ENCODE measurements around the gene HIVEP3. TPM values are rescaled to one million over a fixed set of nuclear protein-coding genes. Genes with fewer than 3 reads are reported as not detected.

The HIVEP3 gene
- total and polyA plus RNA-seq, 3 experiments from 2014 or later = 15.1 to 24.0 (median 23.0) TPM

DNA sequence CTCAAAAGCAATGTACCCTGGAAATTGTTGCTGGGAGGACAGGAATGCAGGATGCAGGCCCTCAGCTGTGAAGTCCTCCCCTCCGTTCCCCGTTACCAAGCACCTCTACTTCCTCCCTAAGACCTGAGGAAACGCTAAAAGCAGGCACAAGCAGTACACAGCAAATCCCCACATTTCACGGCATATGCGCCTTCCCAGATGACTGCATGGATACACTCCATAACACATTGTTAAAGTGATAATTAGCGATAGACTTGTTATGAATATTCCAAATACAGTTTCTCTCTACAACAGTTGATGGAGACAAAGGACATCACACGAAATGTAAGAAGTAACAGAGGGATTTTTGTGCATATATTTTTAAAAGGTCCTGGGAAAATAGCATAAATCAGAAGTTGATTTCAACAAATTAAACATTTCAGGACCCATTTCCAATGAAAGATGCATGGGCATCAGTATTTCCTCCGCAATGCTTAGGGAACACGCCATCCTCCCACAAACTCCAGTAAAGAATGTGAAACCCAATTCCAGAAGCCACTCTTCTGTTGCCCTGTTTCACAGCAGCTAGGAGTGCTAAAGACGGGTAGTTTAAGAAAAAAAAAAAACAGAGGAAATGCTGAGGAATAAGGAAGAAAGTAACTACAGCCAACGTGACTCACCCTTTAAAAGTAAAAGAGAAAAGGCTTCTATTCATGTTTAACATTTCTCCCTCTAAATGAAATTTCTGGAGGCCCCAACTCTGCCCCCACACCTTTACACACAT is 75.5 kb downstream of the HIVEP3 start:
- ChIA-PET POLR2A (no interaction called here), CTCF (no interaction called here)
- H3K27ac ChIP-seq (ENCODE audit: low read depth, low read length) = no peak overlapping the region
- H3K9me3 Mint-ChIP-seq = no peaks in the 10 kb centered on the region
- H3K9me3 ChIP-seq (ENCODE audit: low read length) = no peaks in the 10 kb centered on the region
- no peak for DNase-seq
- H3K36me3 ChIP-seq (ENCODE audit: insufficient read depth, low read length) = no peaks in the 10 kb centered on the region
- H3K4me3 Mint-ChIP-seq = no peak overlapping the region
- H3K36me3 Mint-ChIP-seq = peaks cover 3 to 17% (median 5%) of the 10 kb centered on the region in 3 donors
- no peaks in the 10 kb centered on the region for H3K4me1 ChIP-seq (ENCODE audit: insufficient read depth, low read length)
- H3K4me1 Mint-ChIP-seq = peaks cover 14 to 30% (median 17%) of the 10 kb centered on the region in 3 donors
- peaks cover 0 to 3% of the 10 kb centered on the region in 2 donors for H3K27me3 Mint-ChIP-seq
- H3K4me3 ChIP-seq (ENCODE audit: low read length) = no peak overlapping the region
- H3K27me3 ChIP-seq (ENCODE audit: insufficient read depth, low read length, poor library complexity, severe bottlenecking) = no peaks in the 10 kb centered on the region
- H3K27ac Mint-ChIP-seq = no peak overlapping the region

DNA sequence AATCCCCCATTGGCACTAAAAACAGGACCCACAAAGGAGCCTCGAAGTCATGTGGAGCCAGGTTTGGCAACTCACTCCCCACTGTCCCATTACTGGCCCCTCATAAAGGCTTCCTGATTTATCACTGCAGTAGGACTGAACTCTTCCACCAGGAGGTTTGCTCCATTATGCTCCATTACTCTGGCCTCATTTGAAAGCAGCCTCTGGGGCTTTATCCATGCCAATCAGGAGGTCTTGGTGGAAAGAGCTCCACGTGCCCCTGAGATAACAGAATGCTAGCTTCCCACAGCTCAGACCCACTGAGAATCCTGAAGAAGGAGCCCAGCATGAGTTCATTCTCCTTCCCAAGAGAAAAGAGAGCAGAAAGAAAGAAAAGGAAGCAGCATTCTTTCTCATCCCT is 76.4 kb downstream of the HIVEP3 start:
- H3K4me1 Mint-ChIP-seq = peaks cover 13 to 27% (median 16%) of the 10 kb centered on the region in 3 donors
- no peaks in the 10 kb centered on the region for H3K36me3 ChIP-seq (ENCODE audit: insufficient read depth, low read length)
- peaks cover 3 to 12% (median 4%) of the 10 kb centered on the region in 3 donors for H3K36me3 Mint-ChIP-seq
- ChIA-PET POLR2A (no interaction called here), CTCF (no interaction called here)
- H3K4me3 Mint-ChIP-seq = no peak overlapping the region
- no peaks in the 10 kb centered on the region for H3K9me3 ChIP-seq (ENCODE audit: low read length)
- H3K27ac Mint-ChIP-seq = peak overlapping the region in 1 of 8 donors; percentile 25
- no peaks in the 10 kb centered on the region for H3K4me1 ChIP-seq (ENCODE audit: insufficient read depth, low read length)
- no peaks in the 10 kb centered on the region for H3K27me3 ChIP-seq (ENCODE audit: insufficient read depth, low read length, poor library complexity, severe bottlenecking)
- no peak overlapping the region for H3K27ac ChIP-seq (ENCODE audit: low read depth, low read length)
- H3K4me3 ChIP-seq (ENCODE audit: low read length) = no peak overlapping the region
- no peak for DNase-seq
- H3K9me3 Mint-ChIP-seq = no peaks in the 10 kb centered on the region
- peaks cover 0 to 3% of the 10 kb centered on the region in 2 donors for H3K27me3 Mint-ChIP-seq

DNA sequence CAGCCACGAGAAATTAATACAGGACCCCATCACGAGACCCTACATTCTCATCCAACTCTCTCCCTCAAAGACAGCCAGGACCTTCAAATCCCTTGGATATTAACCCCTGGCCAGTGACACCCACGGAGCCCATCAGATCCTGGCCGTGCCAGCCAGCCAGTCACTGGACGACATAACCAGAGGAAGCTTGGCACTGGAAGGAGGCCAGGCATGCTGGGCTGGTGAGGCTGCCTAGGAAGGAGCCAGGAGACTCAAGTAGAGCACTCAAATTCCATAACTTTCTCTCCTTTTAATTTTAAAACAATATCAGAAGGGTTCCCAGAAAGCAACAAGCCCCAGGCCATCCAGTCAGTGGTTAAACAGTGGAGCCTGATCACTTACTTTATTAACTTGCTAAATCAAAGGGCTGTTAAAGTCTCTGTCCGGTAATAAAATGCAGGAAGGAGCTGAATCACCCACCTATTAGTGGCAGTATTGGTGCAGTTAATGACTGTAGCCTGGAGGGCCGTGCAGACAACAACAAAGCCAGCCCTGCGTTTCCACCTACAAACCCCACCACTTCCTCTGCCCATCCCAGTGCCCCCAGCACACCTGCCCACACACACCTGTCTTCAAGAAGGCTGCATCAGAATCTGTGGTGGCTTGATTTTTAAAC is 78.0 kb downstream of the HIVEP3 start:
- ChIA-PET POLR2A (no interaction called here), CTCF (no interaction called here)
- peaks cover 7 to 21% (median 13%) of the 10 kb centered on the region in 3 donors for H3K4me1 Mint-ChIP-seq
- peak overlapping the region in 1 of 8 donors; percentile 11 for H3K27ac Mint-ChIP-seq
- H3K27me3 Mint-ChIP-seq = peaks cover 0 to 3% of the 10 kb centered on the region in 2 donors
- H3K9me3 Mint-ChIP-seq = no peaks in the 10 kb centered on the region
- no peaks in the 10 kb centered on the region for H3K36me3 ChIP-seq (ENCODE audit: insufficient read depth, low read length)
- H3K36me3 Mint-ChIP-seq = peaks cover 0 to 3% (median 1%) of the 10 kb centered on the region in 3 donors
- no peaks in the 10 kb centered on the region for H3K27me3 ChIP-seq (ENCODE audit: insufficient read depth, low read length, poor library complexity, severe bottlenecking)
- H3K4me1 ChIP-seq (ENCODE audit: insufficient read depth, low read length) = no peaks in the 10 kb centered on the region
- H3K4me3 ChIP-seq (ENCODE audit: low read length) = no peak overlapping the region
- no peak overlapping the region for H3K27ac ChIP-seq (ENCODE audit: low read depth, low read length)
- no peaks in the 10 kb centered on the region for H3K9me3 ChIP-seq (ENCODE audit: low read length)
- peak in 1 of 5 donors; percentile 2 for DNase-seq
- no peak overlapping the region for H3K4me3 Mint-ChIP-seq

DNA sequence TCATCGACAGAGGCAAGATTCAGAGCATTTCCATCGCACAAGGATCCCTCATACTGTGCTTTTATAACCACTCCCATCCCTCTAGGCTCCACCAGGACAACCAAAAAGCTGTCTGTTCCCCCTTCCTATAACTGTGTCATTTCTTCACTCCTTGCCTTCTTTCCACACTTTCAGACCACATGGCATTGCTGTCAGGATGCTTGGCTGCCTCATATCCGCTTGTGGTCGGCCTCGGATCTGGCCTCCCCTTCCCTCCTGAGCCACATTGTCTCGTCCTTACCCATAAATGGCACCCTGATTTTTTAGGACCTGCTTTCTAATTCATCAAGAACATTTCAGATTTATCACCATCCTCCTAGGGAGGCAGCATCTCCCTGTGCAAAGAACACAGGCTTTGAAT is 80.5 kb downstream of the HIVEP3 start:
- Histone ChIP-seq H3K27ac (ENCODE audit: low read depth, low read length) (no peak overlapping the region), H3K4me1 (ENCODE audit: insufficient read depth, low read length) (no peaks in the 10 kb centered on the region), H3K27me3 (ENCODE audit: insufficient read depth, low read length, poor library complexity, severe bottlenecking) (no peaks in the 10 kb centered on the region), H3K9me3 (ENCODE audit: low read length) (no peaks in the 10 kb centered on the region), H3K4me3 (ENCODE audit: low read length) (no peak overlapping the region), H3K36me3 (ENCODE audit: insufficient read depth, low read length) (no peaks in the 10 kb centered on the region)
- H3K4me3 Mint-ChIP-seq = no peak overlapping the region
- no peak for DNase-seq
- no peaks in the 10 kb centered on the region for H3K9me3 Mint-ChIP-seq
- ChIA-PET POLR2A (no interaction called here), CTCF (no interaction called here)
- peaks cover 0 to 3% of the 10 kb centered on the region in 2 donors for H3K27me3 Mint-ChIP-seq
- peaks cover 0 to 1% (median 0%) of the 10 kb centered on the region in 3 donors for H3K36me3 Mint-ChIP-seq
- peaks cover 7 to 21% (median 13%) of the 10 kb centered on the region in 3 donors for H3K4me1 Mint-ChIP-seq
- no peak overlapping the region for H3K27ac Mint-ChIP-seq

DNA sequence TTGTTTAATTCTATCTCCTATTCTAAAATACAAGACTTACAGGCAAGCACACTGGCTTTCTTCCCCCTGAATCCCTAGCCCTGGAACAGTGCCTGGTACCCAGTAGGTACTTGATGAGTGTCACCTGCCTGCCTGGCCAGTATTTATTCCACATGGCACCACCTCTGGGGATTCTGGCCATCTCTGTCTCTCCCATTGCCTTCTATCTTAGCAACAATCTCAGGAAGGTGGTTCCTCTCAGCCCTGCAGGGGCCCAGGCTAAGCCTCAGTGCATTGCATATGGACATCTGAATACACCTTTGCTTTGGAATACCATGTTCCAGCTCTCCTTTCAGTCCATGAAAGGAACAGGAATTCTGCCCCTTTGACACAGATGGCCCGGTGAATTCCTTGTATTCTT is 81.0 kb downstream of the HIVEP3 start:
- POLR2A ChIA-PET = no interaction called here
- H3K4me1 Mint-ChIP-seq = peaks cover 7 to 21% (median 13%) of the 10 kb centered on the region in 3 donors
- H3K27ac ChIP-seq (ENCODE audit: low read depth, low read length) = no peak overlapping the region
- no peaks in the 10 kb centered on the region for H3K4me1 ChIP-seq (ENCODE audit: insufficient read depth, low read length)
- H3K27me3 ChIP-seq (ENCODE audit: insufficient read depth, low read length, poor library complexity, severe bottlenecking) = no peaks in the 10 kb centered on the region
- no peaks in the 10 kb centered on the region for H3K9me3 Mint-ChIP-seq
- no peak overlapping the region for H3K27ac Mint-ChIP-seq
- H3K4me3 ChIP-seq (ENCODE audit: low read length) = no peak overlapping the region
- CTCF ChIA-PET = no interaction called here
- H3K9me3 ChIP-seq (ENCODE audit: low read length) = no peaks in the 10 kb centered on the region
- no peak overlapping the region for H3K4me3 Mint-ChIP-seq
- peaks cover 0 to 1% (median 0%) of the 10 kb centered on the region in 3 donors for H3K36me3 Mint-ChIP-seq
- DNase-seq = no peak
- H3K27me3 Mint-ChIP-seq = peaks cover 0 to 3% of the 10 kb centered on the region in 2 donors
- no peaks in the 10 kb centered on the region for H3K36me3 ChIP-seq (ENCODE audit: insufficient read depth, low read length)

DNA sequence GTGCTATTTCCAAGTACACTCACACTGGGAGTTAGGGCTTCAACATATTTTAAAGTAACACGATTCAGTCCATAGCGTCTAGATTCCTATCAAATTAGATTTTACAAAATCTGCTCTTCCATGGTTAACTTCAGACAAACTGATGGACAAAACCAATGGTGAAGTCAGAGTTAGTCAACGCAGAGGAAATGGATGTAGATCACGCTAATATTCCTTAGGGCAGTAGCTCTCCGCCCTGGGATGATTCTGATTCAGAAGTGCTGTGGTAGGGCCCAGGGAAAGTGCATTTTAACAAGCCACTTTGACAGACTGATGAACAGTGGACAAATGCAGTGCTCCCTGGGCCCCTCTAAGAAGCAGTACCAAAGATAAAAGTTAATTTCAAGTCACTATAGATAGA is 83.2 kb downstream of the HIVEP3 start:
- no peak for DNase-seq
- ChIA-PET POLR2A (no interaction called here), CTCF (interaction anchor here (1.4 to 1.9 kb wide), 2 partner anchors 23 to 338 kb away, joined by 3 to 6 read pairs; no protein-coding TSS in a partner anchor)
- H3K27ac ChIP-seq (ENCODE audit: low read depth, low read length) = no peak overlapping the region
- no peaks in the 10 kb centered on the region for H3K27me3 ChIP-seq (ENCODE audit: insufficient read depth, low read length, poor library complexity, severe bottlenecking)
- Mint-ChIP-seq H3K36me3 (peaks cover 0 to 1% (median 0%) of the 10 kb centered on the region in 3 donors), H3K9me3 (no peaks in the 10 kb centered on the region), H3K27ac (no peak overlapping the region), H3K4me3 (no peak overlapping the region), H3K4me1 (peaks cover 0 to 4% (median 2%) of the 10 kb centered on the region in 3 donors), H3K27me3 (no peaks in the 10 kb centered on the region)
- no peaks in the 10 kb centered on the region for H3K9me3 ChIP-seq (ENCODE audit: low read length)
- H3K36me3 ChIP-seq (ENCODE audit: insufficient read depth, low read length) = no peaks in the 10 kb centered on the region
- no peaks in the 10 kb centered on the region for H3K4me1 ChIP-seq (ENCODE audit: insufficient read depth, low read length)
- H3K4me3 ChIP-seq (ENCODE audit: low read length) = no peak overlapping the region

DNA sequence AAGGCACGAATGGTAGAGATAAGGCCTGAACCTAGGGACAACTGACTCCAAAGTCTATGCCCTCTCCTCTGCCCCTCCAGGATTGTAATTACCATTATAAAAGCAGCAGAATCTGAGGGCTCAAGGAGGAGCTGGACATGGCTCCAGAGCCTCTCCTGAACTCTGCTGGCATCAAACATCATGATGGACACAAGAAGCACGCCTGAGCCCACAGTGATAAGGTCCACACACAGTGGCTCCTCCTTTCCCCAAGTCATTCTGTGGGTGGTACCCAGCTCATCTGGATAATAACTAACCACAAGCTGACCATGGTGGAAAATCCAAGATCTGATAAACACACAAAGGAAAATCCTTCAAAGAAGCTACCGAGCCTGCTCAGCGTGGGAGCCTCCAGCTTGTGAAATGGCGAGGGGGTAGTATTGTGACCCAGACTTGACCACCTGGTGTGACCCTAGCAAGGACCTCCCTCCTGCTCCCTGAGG is 85.2 kb downstream of the HIVEP3 start:
- CTCF ChIA-PET = interaction anchor here (0.9 to 2.3 kb wide), 2 partner anchors 22 to 58 kb away, joined by 3 to 5 read pairs; no protein-coding TSS in a partner anchor
- no peaks in the 10 kb centered on the region for H3K27me3 ChIP-seq (ENCODE audit: insufficient read depth, low read length, poor library complexity, severe bottlenecking)
- no peak overlapping the region for H3K4me3 Mint-ChIP-seq

DNA sequence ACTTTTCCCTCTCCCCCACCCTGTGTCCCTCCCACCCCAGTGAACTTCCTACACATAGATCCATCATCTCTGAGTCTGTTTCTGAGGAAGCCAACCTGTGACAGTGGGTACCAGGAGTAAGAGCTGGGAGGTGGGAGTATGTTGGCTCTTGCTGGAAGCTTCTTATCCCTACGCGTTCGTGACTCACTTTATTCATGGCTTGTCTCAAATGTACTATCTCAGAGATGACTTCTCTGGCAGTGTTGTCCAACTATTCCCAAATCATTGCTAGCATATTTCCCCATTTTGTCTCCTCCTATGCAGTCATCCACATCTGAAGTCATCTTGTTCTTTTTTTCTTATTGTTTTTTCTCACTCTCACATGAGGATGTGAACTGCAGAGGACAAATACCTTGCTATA is 88.0 kb downstream of the HIVEP3 start:
- H3K27me3 ChIP-seq (ENCODE audit: insufficient read depth, low read length, poor library complexity, severe bottlenecking) = no peaks in the 10 kb centered on the region
- H3K4me3 ChIP-seq (ENCODE audit: low read length) = no peak overlapping the region
- no peak overlapping the region for H3K27ac Mint-ChIP-seq
- POLR2A ChIA-PET = interaction anchor here (0.5 kb wide), 1 partner anchor 328 kb away, joined by 3 read pairs; no protein-coding TSS in a partner anchor
- DNase-seq = no peak
- no peak overlapping the region for H3K27ac ChIP-seq (ENCODE audit: low read depth, low read length)
- no peaks in the 10 kb centered on the region for H3K4me1 Mint-ChIP-seq
- H3K9me3 Mint-ChIP-seq = no peaks in the 10 kb centered on the region
- H3K9me3 ChIP-seq (ENCODE audit: low read length) = no peaks in the 10 kb centered on the region
- CTCF ChIA-PET = no interaction called here
- H3K36me3 ChIP-seq (ENCODE audit: insufficient read depth, low read length) = no peaks in the 10 kb centered on the region
- H3K36me3 Mint-ChIP-seq = no peaks in the 10 kb centered on the region
- H3K4me1 ChIP-seq (ENCODE audit: insufficient read depth, low read length) = no peaks in the 10 kb centered on the region
- H3K4me3 Mint-ChIP-seq = no peak overlapping the region
- H3K27me3 Mint-ChIP-seq = peaks cover 0 to 1% of the 10 kb centered on the region in 2 donors

More for the DNA sequence above, 85.2 kb downstream of the HIVEP3 start:
- Histone ChIP-seq H3K27ac (ENCODE audit: low read depth, low read length) (no peak overlapping the region), H3K4me3 (ENCODE audit: low read length) (no peak overlapping the region), H3K4me1 (ENCODE audit: insufficient read depth, low read length) (no peaks in the 10 kb centered on the region), H3K36me3 (ENCODE audit: insufficient read depth, low read length) (no peaks in the 10 kb centered on the region), H3K9me3 (ENCODE audit: low read length) (no peaks in the 10 kb centered on the region)
- Mint-ChIP-seq H3K27me3 (no peaks in the 10 kb centered on the region), H3K4me1 (no peaks in the 10 kb centered on the region), H3K27ac (peak overlapping the region in 1 of 8 donors; percentile 20), H3K36me3 (peaks cover 0 to 1% (median 0%) of the 10 kb centered on the region in 3 donors), H3K9me3 (no peaks in the 10 kb centered on the region)
- DNase-seq = no peak
- POLR2A ChIA-PET = no interaction called here
